Stimulated activated CD8-positive, alpha-beta memory T cell treated with anti-CD3 and anti-CD28 coated beads, Interleukin-7, amount 100 ng/mL, for 1 hour (primary cell): ENCODE measurements around the gene RAD51B.
"Not testable (repeated sequence)": the region's sequence is repeated elsewhere in the genome, so short reads cannot be mapped to it uniquely, and the experiment has no call there.

Source experiments
- DNase-seq, 2 donors: peaks; one replicate each; pipeline ENCODE4 v3.0.0-alpha.2; 2020; ENCODE audit warnings: low read depth in 2 of 2

RAD51B gene

GRCh38 chr14:68210729-68211299 lies 391.2 kb downstream of the RAD51B start:
- DNase-seq: no peak

GRCh38 chr14:68211421-68211820 lies 391.8 kb downstream of the RAD51B start:
- no peak for DNase-seq

- no peak for DNase-seq
Observed at GRCh38 chr14:68211886-68212285, 392.3 kb downstream of the RAD51B start.

GRCh38 chr14:68212361-68212760 lies 392.8 kb downstream of the RAD51B start:
- DNase-seq: no peak

- DNase-seq: no peak
Observed at GRCh38 chr14:68214431-68214830, 394.9 kb downstream of the RAD51B start.

- DNase-seq: no peak
Observed at GRCh38 chr14:68215629-68216028, 396.1 kb downstream of the RAD51B start.

- DNase-seq: no peak
Observed at GRCh38 chr14:68216079-68216478, 396.5 kb downstream of the RAD51B start.

GRCh38 chr14:68216957-68217356 lies 397.4 kb downstream of the RAD51B start:
- DNase-seq: no peak

GRCh38 chr14:68217791-68218340 lies 398.3 kb downstream of the RAD51B start:
- no peak for DNase-seq

GRCh38 chr14:68219407-68219806 lies 399.8 kb downstream of the RAD51B start:
- DNase-seq: no peak

- not testable (repeated sequence) for DNase-seq
Observed at GRCh38 chr14:68221046-68221445, 401.5 kb downstream of the RAD51B start.

- no peak for DNase-seq
Observed at GRCh38 chr14:68222154-68222553, 402.6 kb downstream of the RAD51B start.

- no peak for DNase-seq
Observed at GRCh38 chr14:68222726-68223125, 403.1 kb downstream of the RAD51B start.

GRCh38 chr14:68223631-68224030 lies 404.1 kb downstream of the RAD51B start:
- DNase-seq: no peak

- no peak for DNase-seq
Observed at GRCh38 chr14:68225321-68225720, 405.7 kb downstream of the RAD51B start.

- no peak for DNase-seq
Observed at GRCh38 chr14:68226523-68226922, 406.9 kb downstream of the RAD51B start.

- no peak for DNase-seq
Observed at GRCh38 chr14:68228656-68229055, 409.1 kb downstream of the RAD51B start.

GRCh38 chr14:68229423-68230100 lies 410.0 kb downstream of the RAD51B start:
- no peak for DNase-seq

- DNase-seq: no peak
Observed at GRCh38 chr14:68230202-68230949, 410.8 kb downstream of the RAD51B start.

GRCh38 chr14:68230950-68231717 lies 411.6 kb downstream of the RAD51B start:
- DNase-seq: no peak

GRCh38 chr14:68231898-68232297 lies 412.3 kb downstream of the RAD51B start:
- DNase-seq: no peak
